ENCODE measurements around the gene PPP1R7. TPM values are rescaled to one million over a fixed set of nuclear protein-coding genes. Genes with fewer than 3 reads are reported as not detected.
A peak's percentile ranks its signal among the peaks of the same experiment; 100 is the strongest.

The PPP1R7 gene
- total RNA-seq, 4 donors from 2014 or later: 37.8 to 104 (median 44.4) TPM

GRCh38 chr2:241110607-241111439 is 39.4 kb upstream of the PPP1R7 start:
- Histone ChIP-seq H3K27me3 (no peaks in the 10 kb centered on the region), H3K27ac (no peak overlapping the region), H3K4me3 (no peak overlapping the region), H3K36me3 (peaks cover 8% of the 10 kb centered on the region), H3K4me1 (no peaks in the 10 kb centered on the region), H3K9me3 (no peaks in the 10 kb centered on the region)
- peak in 1 of 2 donors; percentile 54 for DNase-seq (ENCODE audit: low spot score in 2 of 2)
- TF ChIP-seq POLR2AphosphoS5 (IDR thresholded peaks at IDR 0.05) (no peak), EP300 (IDR thresholded peaks at IDR 0.05) (no peak), POLR2A (IDR thresholded peaks at IDR 0.05) (no peak)
- TF ChIP-seq, protein P1, sequence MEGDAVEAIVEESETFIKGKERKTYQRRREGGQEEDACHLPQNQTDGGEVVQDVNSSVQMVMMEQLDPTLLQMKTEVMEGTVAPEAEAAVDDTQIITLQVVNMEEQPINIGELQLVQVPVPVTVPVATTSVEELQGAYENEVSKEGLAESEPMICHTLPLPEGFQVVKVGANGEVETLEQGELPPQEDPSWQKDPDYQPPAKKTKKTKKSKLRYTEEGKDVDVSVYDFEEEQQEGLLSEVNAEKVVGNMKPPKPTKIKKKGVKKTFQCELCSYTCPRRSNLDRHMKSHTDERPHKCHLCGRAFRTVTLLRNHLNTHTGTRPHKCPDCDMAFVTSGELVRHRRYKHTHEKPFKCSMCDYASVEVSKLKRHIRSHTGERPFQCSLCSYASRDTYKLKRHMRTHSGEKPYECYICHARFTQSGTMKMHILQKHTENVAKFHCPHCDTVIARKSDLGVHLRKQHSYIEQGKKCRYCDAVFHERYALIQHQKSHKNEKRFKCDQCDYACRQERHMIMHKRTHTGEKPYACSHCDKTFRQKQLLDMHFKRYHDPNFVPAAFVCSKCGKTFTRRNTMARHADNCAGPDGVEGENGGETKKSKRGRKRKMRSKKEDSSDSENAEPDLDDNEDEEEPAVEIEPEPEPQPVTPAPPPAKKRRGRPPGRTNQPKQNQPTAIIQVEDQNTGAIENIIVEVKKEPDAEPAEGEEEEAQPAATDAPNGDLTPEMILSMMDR (IDR thresholded peaks at IDR 0.05): no peak
- 88% methylated on average over 14 of the region's 19 CpGs for WGBS

- Histone ChIP-seq H3K27ac (no peak overlapping the region), H3K4me1 (no peaks in the 10 kb centered on the region), H3K36me3 (peaks cover 8% of the 10 kb centered on the region), H3K27me3 (no peaks in the 10 kb centered on the region), H3K9me3 (no peaks in the 10 kb centered on the region), H3K4me3 (no peak overlapping the region)
- DNase-seq (ENCODE audit: low spot score in 2 of 2): peak in 1 of 2 donors; percentile 71
- TF ChIP-seq, protein P1 (IDR thresholded peaks at IDR 0.05): no peak
- no peak for TF ChIP-seq POLR2A (IDR thresholded peaks at IDR 0.05)
- TF ChIP-seq POLR2AphosphoS5 (IDR thresholded peaks at IDR 0.05): no peak
- no peak for TF ChIP-seq EP300 (IDR thresholded peaks at IDR 0.05)
- 83% methylated on average over 9 of the region's 9 CpGs for WGBS
Observed at GRCh38 chr2:241111440-241111805, 38.8 kb upstream of the PPP1R7 start.

- Histone ChIP-seq H3K4me3 (no peak overlapping the region), H3K4me1 (no peaks in the 10 kb centered on the region), H3K36me3 (peaks cover 12% of the 10 kb centered on the region), H3K27ac (no peak overlapping the region), H3K9me3 (no peaks in the 10 kb centered on the region), H3K27me3 (no peaks in the 10 kb centered on the region)
- WGBS: 88% methylated on average over 17 of the region's 17 CpGs
- TF ChIP-seq, protein P1 (IDR thresholded peaks at IDR 0.05): no peak
- TF ChIP-seq EP300 (IDR thresholded peaks at IDR 0.05) (no peak), POLR2A (IDR thresholded peaks at IDR 0.05) (no peak), POLR2AphosphoS5 (IDR thresholded peaks at IDR 0.05) (no peak)
- peak in 1 of 2 donors; percentile 67 for DNase-seq (ENCODE audit: low spot score in 2 of 2)
Observed at GRCh38 chr2:241112046-241112445, 38.2 kb upstream of the PPP1R7 start.

DNA sequence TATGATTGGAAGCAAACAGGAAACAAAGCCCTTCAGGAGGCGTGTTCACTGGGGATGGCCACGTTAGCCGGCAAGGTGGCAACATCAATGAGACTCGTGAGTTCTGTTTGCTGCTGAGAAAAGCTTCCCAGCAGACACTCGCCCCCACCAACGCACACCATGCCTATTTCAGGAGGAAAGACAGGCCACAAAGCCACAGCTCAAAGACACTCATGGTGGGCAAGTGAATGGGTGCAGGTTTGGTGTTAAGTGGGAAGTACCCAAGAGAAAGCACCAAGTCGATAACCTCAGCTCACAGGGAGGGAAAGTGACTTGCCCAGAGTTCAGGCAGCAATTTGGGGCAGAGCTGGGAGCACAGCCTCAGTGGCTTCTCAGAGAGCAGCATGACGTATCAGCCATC is 37.7 kb upstream of the PPP1R7 start:
- Histone ChIP-seq H3K4me1 (no peaks in the 10 kb centered on the region), H3K27me3 (no peaks in the 10 kb centered on the region), H3K36me3 (peaks cover 12% of the 10 kb centered on the region), H3K9me3 (no peaks in the 10 kb centered on the region), H3K27ac (no peak overlapping the region), H3K4me3 (no peak overlapping the region)
- DNase-seq (ENCODE audit: low spot score in 2 of 2): peak in 1 of 2 donors; percentile 38
- 83% methylated on average over 8 of the region's 8 CpGs for WGBS
- TF ChIP-seq POLR2A (IDR thresholded peaks at IDR 0.05) (no peak), POLR2AphosphoS5 (IDR thresholded peaks at IDR 0.05) (no peak), EP300 (IDR thresholded peaks at IDR 0.05) (no peak)
- TF ChIP-seq, protein P1 (IDR thresholded peaks at IDR 0.05): no peak

GRCh38 chr2:241114836-241115235 is 35.4 kb upstream of the PPP1R7 start:
- WGBS: 89% methylated on average over 11 of the region's 11 CpGs

More at GRCh38 chr2:241114836-241115235, 35.4 kb upstream of the PPP1R7 start:
- Histone ChIP-seq H3K27me3 (no peaks in the 10 kb centered on the region), H3K9me3 (no peaks in the 10 kb centered on the region), H3K4me1 (no peaks in the 10 kb centered on the region), H3K4me3 (no peak overlapping the region), H3K27ac (no peak overlapping the region), H3K36me3 (peaks cover 12% of the 10 kb centered on the region)
- TF ChIP-seq, protein P1 (IDR thresholded peaks at IDR 0.05): no peak
- TF ChIP-seq POLR2A (IDR thresholded peaks at IDR 0.05) (no peak), POLR2AphosphoS5 (IDR thresholded peaks at IDR 0.05) (no peak), EP300 (IDR thresholded peaks at IDR 0.05) (no peak)
- DNase-seq (ENCODE audit: low spot score in 2 of 2): peak in 1 of 2 donors; percentile 57
